ENCODE data around the gene CPB1.

The CPB1 gene

GRCh38 chr3:148800414-148800813 lies 27.2 kb upstream of the CPB1 start:
- Histone ChIP-seq H3K4me1 (ENCODE audit: control insufficient read depth, low read depth, low read length) (peaks cover 15% of the 10 kb centered on the region), H3K27me3 (ENCODE audit: control insufficient read depth, insufficient read depth, low read length) (no peaks in the 10 kb centered on the region), H3K4me3 (ENCODE audit: low read length) (no peak overlapping the region), H3K9me3 (ENCODE audit: control insufficient read depth, low read depth, low read length) (no peaks in the 10 kb centered on the region), H3K27ac (ENCODE audit: low read length) (no peak overlapping the region), H3K9ac (ENCODE audit: low read length) (no peak overlapping the region), H3K36me3 (ENCODE audit: control insufficient read depth, low read depth, low read length) (no peaks in the 10 kb centered on the region)

- no peaks in the 10 kb centered on the region for H3K9me3 ChIP-seq (ENCODE audit: control insufficient read depth, low read depth, low read length)
- H3K27ac ChIP-seq (ENCODE audit: low read length), result no peak overlapping the region
- H3K4me3 ChIP-seq (ENCODE audit: low read length), result no peak overlapping the region
- H3K9ac ChIP-seq (ENCODE audit: low read length), result no peak overlapping the region
- H3K27me3 ChIP-seq (ENCODE audit: control insufficient read depth, insufficient read depth, low read length), result no peaks in the 10 kb centered on the region
- no peaks in the 10 kb centered on the region for H3K36me3 ChIP-seq (ENCODE audit: control insufficient read depth, low read depth, low read length)
- peaks cover 4% of the 10 kb centered on the region for H3K4me1 ChIP-seq (ENCODE audit: control insufficient read depth, low read depth, low read length)
Observed at GRCh38 chr3:148809835-148810234, 17.8 kb upstream of the CPB1 start.

- Histone ChIP-seq H3K27ac (ENCODE audit: low read length) (no peak overlapping the region), H3K27me3 (ENCODE audit: control insufficient read depth, insufficient read depth, low read length) (no peaks in the 10 kb centered on the region)
Observed at GRCh38 chr3:148815316-148816110, 12.1 kb upstream of the CPB1 start.

GRCh38 chr3:148816427-148816826 lies 11.2 kb upstream of the CPB1 start:
- Histone ChIP-seq H3K36me3 (ENCODE audit: control insufficient read depth, low read depth, low read length) (no peaks in the 10 kb centered on the region), H3K27ac (ENCODE audit: low read length) (no peak overlapping the region), H3K27me3 (ENCODE audit: control insufficient read depth, insufficient read depth, low read length) (no peaks in the 10 kb centered on the region), H3K4me3 (ENCODE audit: low read length) (no peak overlapping the region), H3K9ac (ENCODE audit: low read length) (no peak overlapping the region), H3K9me3 (ENCODE audit: control insufficient read depth, low read depth, low read length) (no peaks in the 10 kb centered on the region), H3K4me1 (ENCODE audit: control insufficient read depth, low read depth, low read length) (peaks cover 16% of the 10 kb centered on the region)

More at GRCh38 chr3:148815316-148816110, 12.1 kb upstream of the CPB1 start:
- peaks cover 7% of the 10 kb centered on the region for H3K4me1 ChIP-seq (ENCODE audit: control insufficient read depth, low read depth, low read length)
- H3K9ac ChIP-seq (ENCODE audit: low read length), result no peak overlapping the region
- no peaks in the 10 kb centered on the region for H3K9me3 ChIP-seq (ENCODE audit: control insufficient read depth, low read depth, low read length)
- no peaks in the 10 kb centered on the region for H3K36me3 ChIP-seq (ENCODE audit: control insufficient read depth, low read depth, low read length)
- H3K4me3 ChIP-seq (ENCODE audit: low read length), result no peak overlapping the region

- Histone ChIP-seq H3K27me3 (ENCODE audit: control insufficient read depth, insufficient read depth, low read length) (no peaks in the 10 kb centered on the region), H3K36me3 (ENCODE audit: control insufficient read depth, low read depth, low read length) (no peaks in the 10 kb centered on the region), H3K27ac (ENCODE audit: low read length) (no peak overlapping the region), H3K4me1 (ENCODE audit: control insufficient read depth, low read depth, low read length) (peaks cover 18% of the 10 kb centered on the region), H3K4me3 (ENCODE audit: low read length) (no peak overlapping the region), H3K9me3 (ENCODE audit: control insufficient read depth, low read depth, low read length) (no peaks in the 10 kb centered on the region), H3K9ac (ENCODE audit: low read length) (no peak overlapping the region)
Observed at GRCh38 chr3:148816981-148817525, 10.6 kb upstream of the CPB1 start.

- Histone ChIP-seq H3K27me3 (ENCODE audit: control insufficient read depth, insufficient read depth, low read length) (no peaks in the 10 kb centered on the region), H3K4me3 (ENCODE audit: low read length) (no peak overlapping the region), H3K9me3 (ENCODE audit: control insufficient read depth, low read depth, low read length) (no peaks in the 10 kb centered on the region), H3K4me1 (ENCODE audit: control insufficient read depth, low read depth, low read length) (peaks cover 18% of the 10 kb centered on the region), H3K27ac (ENCODE audit: low read length) (no peak overlapping the region), H3K36me3 (ENCODE audit: control insufficient read depth, low read depth, low read length) (no peaks in the 10 kb centered on the region), H3K9ac (ENCODE audit: low read length) (no peak overlapping the region)
Observed at GRCh38 chr3:148820361-148821245, 7.0 kb upstream of the CPB1 start.

GRCh38 chr3:148823026-148823425 lies 4.6 kb upstream of the CPB1 start:
- H3K4me1 ChIP-seq (ENCODE audit: control insufficient read depth, low read depth, low read length), result peaks cover 18% of the 10 kb centered on the region
- H3K9ac ChIP-seq (ENCODE audit: low read length), result no peak overlapping the region
- no peaks in the 10 kb centered on the region for H3K27me3 ChIP-seq (ENCODE audit: control insufficient read depth, insufficient read depth, low read length)
- H3K36me3 ChIP-seq (ENCODE audit: control insufficient read depth, low read depth, low read length), result no peaks in the 10 kb centered on the region
- H3K27ac ChIP-seq (ENCODE audit: low read length), result no peak overlapping the region
- no peaks in the 10 kb centered on the region for H3K9me3 ChIP-seq (ENCODE audit: control insufficient read depth, low read depth, low read length)
- H3K4me3 ChIP-seq (ENCODE audit: low read length), result no peak overlapping the region

GRCh38 chr3:148825476-148825875 lies 2.1 kb upstream of the CPB1 start:
- no peak overlapping the region for H3K27ac ChIP-seq (ENCODE audit: low read length)

GRCh38 chr3:148828136-148828690 lies 602 bp downstream of the CPB1 start:
- no peak overlapping the region for H3K4me3 ChIP-seq (ENCODE audit: low read length)
- H3K9ac ChIP-seq (ENCODE audit: low read length), result no peak overlapping the region
- H3K27ac ChIP-seq (ENCODE audit: low read length), result no peak overlapping the region
- H3K27me3 ChIP-seq (ENCODE audit: control insufficient read depth, insufficient read depth, low read length), result no peaks in the 10 kb centered on the region
- no peaks in the 10 kb centered on the region for H3K36me3 ChIP-seq (ENCODE audit: control insufficient read depth, low read depth, low read length)
- H3K4me1 ChIP-seq (ENCODE audit: control insufficient read depth, low read depth, low read length), result no peaks in the 10 kb centered on the region
- H3K9me3 ChIP-seq (ENCODE audit: control insufficient read depth, low read depth, low read length), result no peaks in the 10 kb centered on the region

More at GRCh38 chr3:148825476-148825875, 2.1 kb upstream of the CPB1 start:
- Histone ChIP-seq H3K4me1 (ENCODE audit: control insufficient read depth, low read depth, low read length) (peaks cover 11% of the 10 kb centered on the region), H3K9me3 (ENCODE audit: control insufficient read depth, low read depth, low read length) (no peaks in the 10 kb centered on the region), H3K9ac (ENCODE audit: low read length) (no peak overlapping the region), H3K4me3 (ENCODE audit: low read length) (no peak overlapping the region), H3K27me3 (ENCODE audit: control insufficient read depth, insufficient read depth, low read length) (no peaks in the 10 kb centered on the region), H3K36me3 (ENCODE audit: control insufficient read depth, low read depth, low read length) (no peaks in the 10 kb centered on the region)

GRCh38 chr3:148829926-148830325 lies 2.3 kb downstream of the CPB1 start:
- H3K4me1 ChIP-seq (ENCODE audit: control insufficient read depth, low read depth, low read length), result no peaks in the 10 kb centered on the region
- H3K27me3 ChIP-seq (ENCODE audit: control insufficient read depth, insufficient read depth, low read length), result no peaks in the 10 kb centered on the region
- H3K27ac ChIP-seq (ENCODE audit: low read length), result no peak overlapping the region
- no peak overlapping the region for H3K9ac ChIP-seq (ENCODE audit: low read length)
- H3K9me3 ChIP-seq (ENCODE audit: control insufficient read depth, low read depth, low read length), result no peaks in the 10 kb centered on the region
- H3K4me3 ChIP-seq (ENCODE audit: low read length), result no peak overlapping the region
- H3K36me3 ChIP-seq (ENCODE audit: control insufficient read depth, low read depth, low read length), result no peaks in the 10 kb centered on the region

- Histone ChIP-seq H3K27ac (ENCODE audit: low read length) (no peak overlapping the region), H3K9ac (ENCODE audit: low read length) (no peak overlapping the region)
Observed at GRCh38 chr3:148833223-148833622, 5.6 kb downstream of the CPB1 start.

More at GRCh38 chr3:148833223-148833622, 5.6 kb downstream of the CPB1 start:
- Histone ChIP-seq H3K9me3 (ENCODE audit: control insufficient read depth, low read depth, low read length) (no peaks in the 10 kb centered on the region), H3K36me3 (ENCODE audit: control insufficient read depth, low read depth, low read length) (no peaks in the 10 kb centered on the region), H3K4me3 (ENCODE audit: low read length) (no peak overlapping the region), H3K4me1 (ENCODE audit: control insufficient read depth, low read depth, low read length) (no peaks in the 10 kb centered on the region), H3K27me3 (ENCODE audit: control insufficient read depth, insufficient read depth, low read length) (no peaks in the 10 kb centered on the region)
